ENCODE data around the gene RXRB. TPM values are rescaled to one million over a fixed set of nuclear protein-coding genes. Genes with fewer than 3 reads are reported as not detected.

The RXRB gene
- total and polyA plus RNA-seq, 2 of the 13 experiments (the other 11 are each of a cell fraction or from before 2014, with no cell fraction given): 26.7 to 55.7 TPM

- TF ChIP-seq EP300 (IDR thresholded peaks at IDR 0.05; ENCODE audit: low read depth in 2 of 2, low read length in 2 of 2) (peak in 1 of 2 experiments; percentile 60; a peak in 2 of 4 replicates), EP300 (CRISPR knock-in tag; IDR thresholded peaks at IDR 0.05; ENCODE audit: borderline replicate concordance) (no peak), ELF1 (CRISPR knock-in tag; IDR thresholded peaks at IDR 0.05) (peak; percentile 72), MEF2D (CRISPR knock-in tag; IDR thresholded peaks at IDR 0.05) (0 out of 2 replicates have a peak, but pooled peaks have one; percentile 11), NCOA1 (CRISPR knock-in tag; IDR thresholded peaks at IDR 0.05) (0 out of 2 replicates have a peak, but pooled peaks have one; percentile 35), ZKSCAN5 (CRISPR knock-in tag; IDR thresholded peaks at IDR 0.05) (0 out of 2 replicates have a peak, but pooled peaks have one; percentile 35), ZBTB7B (CRISPR knock-in tag; IDR thresholded peaks at IDR 0.05) (peak; percentile 56; the same call in 1 of the 2 replicates), ZKSCAN1 (IDR thresholded peaks at IDR 0.05; ENCODE audit: low read length) (no peak), BATF2 (CRISPR knock-in tag; IDR thresholded peaks at IDR 0.05) (peak; percentile 84; the same call in 1 of the 2 replicates), ZNF251 (CRISPR knock-in tag; IDR thresholded peaks at IDR 0.05) (no peak), ZNF782 (CRISPR knock-in tag; IDR thresholded peaks at IDR 0.05; ENCODE audit: borderline replicate concordance) (peak; percentile 66; the same call in 1 of the 2 replicates), ZNF253 (CRISPR knock-in tag; IDR thresholded peaks at IDR 0.05; ENCODE audit: borderline replicate concordance) (peak; percentile 69; the same call in 1 of the 2 replicates), ARID5B (CRISPR knock-in tag; IDR thresholded peaks at IDR 0.05) (peak; percentile 79), PPARG (CRISPR knock-in tag; conservative IDR thresholded peaks at IDR 0.05) (peak; percentile 34), PHF5A (CRISPR knock-in tag; IDR thresholded peaks at IDR 0.05; ENCODE audit: low read depth, unreplicated experiment) (peak; percentile 94), ZFP41 (CRISPR knock-in tag; IDR thresholded peaks at IDR 0.05; ENCODE audit: borderline replicate concordance) (no peak), MYNN (CRISPR knock-in tag; IDR thresholded peaks at IDR 0.05; ENCODE audit: low read depth) (no peak), ZNF230 (CRISPR knock-in tag; IDR thresholded peaks at IDR 0.05) (peak; percentile 58; the same call in 1 of the 2 replicates), PHF8 (CRISPR knock-in tag; IDR thresholded peaks at IDR 0.05) (peak; percentile 72), ZNF138 (CRISPR knock-in tag; IDR thresholded peaks at IDR 0.05; ENCODE audit: low read depth) (peak; percentile 76; the same call in 1 of the 2 replicates), THAP7 (CRISPR knock-in tag; IDR thresholded peaks at IDR 0.05) (peak; percentile 28), TFDP1 (CRISPR knock-in tag; IDR thresholded peaks at IDR 0.05; ENCODE audit: borderline replicate concordance) (peak; percentile 47; the same call in 1 of the 2 replicates), ZNF891 (CRISPR knock-in tag; IDR thresholded peaks at IDR 0.05) (0 out of 2 replicates have a peak, but pooled peaks have one; percentile 79), ZFY (CRISPR knock-in tag; IDR thresholded peaks at IDR 0.05) (peak; percentile 83), JDP2 (CRISPR knock-in tag; IDR thresholded peaks at IDR 0.05; ENCODE audit: borderline replicate concordance) (peak; percentile 39; the same call in 1 of the 2 replicates)
Observed at GRCh38 chr6:33199687-33200218, 712 bp downstream of the RXRB start (continued).
